ENCODE results near the gene STRN4. TPM values are rescaled to one million over a fixed set of nuclear protein-coding genes. Genes with fewer than 3 reads are reported as not detected.
A peak's percentile ranks its signal among the peaks of the same experiment; 100 is the strongest.

Gene STRN4
- total RNA-seq, 1 experiment from 2014 or later: 143 TPM

GRCh38 chr19:46717716-46718143 lies 28.5 kb downstream of the STRN4 start:
- H4K20me1 ChIP-seq (ENCODE audit: control insufficient read depth, insufficient read depth, insufficient read length): no peaks in the 10 kb centered on the region
- TF ChIP-seq CTCF (conservative IDR thresholded peaks at IDR 0.05): no peak
- no peak overlapping the region for H3K9ac ChIP-seq (ENCODE audit: extremely low read depth, insufficient read length, low read length)
- H2BK15ac ChIP-seq (ENCODE audit: low read depth, low read length): no peak overlapping the region
- H3K56ac ChIP-seq (ENCODE audit: insufficient read length, low read depth, low read length): no peak overlapping the region
- H3K14ac ChIP-seq (ENCODE audit: insufficient read depth, low read length): no peak overlapping the region
- Mint-ChIP-seq H3K9me3 (no peaks in the 10 kb centered on the region), H3K27ac (peak overlapping the region in 2 of 3 experiments; percentile 90 to 95; a peak in 4 of 7 replicates), H3K27me3 (ENCODE audit: low read depth) (no peaks in the 10 kb centered on the region; the same call in 1 of the 2 replicates), H3K4me1 (peaks cover 19 to 23% of the 10 kb centered on the region in 2 experiments), H3K36me3 (ENCODE audit: insufficient read depth in 1 of 3, low read depth in 3 of 3) (peaks cover 14 to 27% (median 27%) of the 10 kb centered on the region in 3 experiments), H3K4me3 (peak overlapping the region; percentile 91 to 97)
- H2BK120ac ChIP-seq (ENCODE audit: low read depth, low read length, poor library complexity, severe bottlenecking): no peak overlapping the region
- no peak overlapping the region for H2AK5ac ChIP-seq (ENCODE audit: insufficient read length, low read length)
- DNase-seq: no peak
- H3K23ac ChIP-seq (ENCODE audit: insufficient read length, low read depth, low read length): no peak overlapping the region
- no peak overlapping the region for H2BK12ac ChIP-seq (ENCODE audit: insufficient read length, low read depth, low read length)
- H3K27ac ChIP-seq (ENCODE audit: insufficient read length, low read depth, low read length): no peak overlapping the region
- H3T11ph ChIP-seq (ENCODE audit: low read length): no peak overlapping the region
- H4K91ac ChIP-seq (ENCODE audit: insufficient read length, low read depth, low read length): no peak overlapping the region
- no peak overlapping the region for H3K4ac ChIP-seq (ENCODE audit: low read depth, low read length)
- WGBS (ENCODE audit: extremely low coverage, insufficient read length, low lambda C conversion rate): no CpG with 5 or more reads among the region's 9 CpGs
- no peaks in the 10 kb centered on the region for H3K9me3 ChIP-seq (ENCODE audit: control insufficient read depth, low read depth, low read length)
- no peak overlapping the region for H2BK20ac ChIP-seq (ENCODE audit: low read depth, low read length, poor library complexity, severe bottlenecking)
- no peak overlapping the region for H2BK5ac ChIP-seq (ENCODE audit: insufficient read length, low read length)
- no peak overlapping the region for H3K18ac ChIP-seq (ENCODE audit: insufficient read length, low read depth, low read length)
- H3K4me2 ChIP-seq (ENCODE audit: insufficient read depth, insufficient read length, low read length): peak overlapping the region; percentile 84
- no peaks in the 10 kb centered on the region; the same call in 1 of the 2 replicates for H3K79me2 ChIP-seq (ENCODE audit: insufficient read depth, low read length)
- H4K5ac ChIP-seq (ENCODE audit: insufficient read length, low read depth, low read length): no peak overlapping the region
- H3K4me1 ChIP-seq (ENCODE audit: insufficient read depth, low read length): no peaks in the 10 kb centered on the region; the same call in 1 of the 2 replicates
- H3K79me1 ChIP-seq (ENCODE audit: insufficient read depth, low read depth, low read length, poor library complexity, severe bottlenecking): no peaks in the 10 kb centered on the region
- H3K23me2 ChIP-seq (ENCODE audit: insufficient read length, low read depth, low read length, poor library complexity, severe bottlenecking): peaks cover 15% of the 10 kb centered on the region
- no peak overlapping the region for H2AFZ ChIP-seq (ENCODE audit: low read length)
- H4K8ac ChIP-seq (replicated peaks; ENCODE audit: insufficient read length, low read depth, low read length): no peak overlapping the region
- H3K27me3 ChIP-seq (ENCODE audit: insufficient read depth, low read length): no peaks in the 10 kb centered on the region
